ENCODE measurements around the gene MAPK8IP3. TPM values are rescaled to one million over a fixed set of nuclear protein-coding genes. Genes with fewer than 3 reads are reported as not detected.

The MAPK8IP3 gene
- total RNA-seq, 1 donor from 2014 or later, result 94.1 TPM

DNA sequence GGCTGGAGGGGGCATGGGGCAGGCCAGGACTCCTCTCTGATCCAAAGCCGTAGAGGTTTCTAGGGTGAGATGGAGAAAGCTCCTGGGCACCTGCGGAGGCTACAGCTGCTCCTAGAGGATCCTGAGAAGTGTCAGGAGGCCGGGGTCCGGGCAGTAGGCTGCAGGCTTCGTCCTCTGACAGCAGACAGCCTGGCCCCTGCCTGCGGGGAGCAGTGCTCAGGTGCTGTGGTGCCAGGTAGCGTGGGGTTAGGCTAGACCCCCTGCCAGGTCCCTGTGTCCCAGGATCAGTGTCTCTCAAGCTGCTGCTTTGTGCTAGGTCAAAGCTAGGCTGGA is 68.4 kb downstream of the MAPK8IP3 start:
- DNase-seq (ENCODE audit: low spot score), result no peak

DNA sequence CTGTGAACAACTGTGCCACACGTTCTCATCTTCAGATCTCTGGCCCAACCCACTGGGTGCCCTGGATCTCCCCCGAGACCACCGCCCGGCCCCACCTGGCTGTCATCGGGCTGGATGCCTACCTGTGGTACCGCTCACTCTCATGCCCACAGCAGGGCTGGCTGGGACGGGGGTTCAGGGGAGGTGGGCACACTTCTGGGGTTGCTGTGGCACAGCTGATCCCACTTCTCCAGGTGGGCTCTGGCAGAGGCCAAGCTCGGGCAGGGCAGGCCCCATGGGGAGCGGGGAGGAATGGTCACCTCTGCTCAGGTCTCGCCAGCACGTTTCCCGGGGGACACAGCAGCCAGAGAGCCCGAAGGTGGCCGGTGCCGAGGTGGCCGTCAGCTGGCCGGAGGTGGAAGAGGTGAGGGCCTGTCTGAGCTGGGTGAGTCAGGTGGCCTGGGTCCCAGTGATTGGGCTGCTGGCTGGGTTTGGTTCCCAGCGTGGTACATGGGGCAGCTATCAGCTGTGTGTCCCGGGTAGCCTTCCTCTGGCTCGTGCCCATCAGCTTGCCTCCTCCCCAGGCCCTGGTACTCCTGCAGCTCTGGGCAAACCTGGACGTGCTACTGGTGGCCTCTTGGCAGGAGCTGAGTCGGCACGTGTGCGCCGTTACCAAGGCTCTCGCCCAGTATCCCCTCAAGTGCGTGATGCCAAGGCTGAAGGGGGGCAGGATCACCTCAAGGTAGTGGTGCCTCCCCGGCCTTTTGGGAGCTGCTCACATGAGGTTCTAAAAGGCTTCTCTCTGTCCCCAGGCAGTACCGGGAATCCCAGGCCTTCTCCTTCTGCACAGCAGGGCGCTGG is 69.2 kb downstream of the MAPK8IP3 start:
- DNase-seq (ENCODE audit: low spot score), result no peak

DNA sequence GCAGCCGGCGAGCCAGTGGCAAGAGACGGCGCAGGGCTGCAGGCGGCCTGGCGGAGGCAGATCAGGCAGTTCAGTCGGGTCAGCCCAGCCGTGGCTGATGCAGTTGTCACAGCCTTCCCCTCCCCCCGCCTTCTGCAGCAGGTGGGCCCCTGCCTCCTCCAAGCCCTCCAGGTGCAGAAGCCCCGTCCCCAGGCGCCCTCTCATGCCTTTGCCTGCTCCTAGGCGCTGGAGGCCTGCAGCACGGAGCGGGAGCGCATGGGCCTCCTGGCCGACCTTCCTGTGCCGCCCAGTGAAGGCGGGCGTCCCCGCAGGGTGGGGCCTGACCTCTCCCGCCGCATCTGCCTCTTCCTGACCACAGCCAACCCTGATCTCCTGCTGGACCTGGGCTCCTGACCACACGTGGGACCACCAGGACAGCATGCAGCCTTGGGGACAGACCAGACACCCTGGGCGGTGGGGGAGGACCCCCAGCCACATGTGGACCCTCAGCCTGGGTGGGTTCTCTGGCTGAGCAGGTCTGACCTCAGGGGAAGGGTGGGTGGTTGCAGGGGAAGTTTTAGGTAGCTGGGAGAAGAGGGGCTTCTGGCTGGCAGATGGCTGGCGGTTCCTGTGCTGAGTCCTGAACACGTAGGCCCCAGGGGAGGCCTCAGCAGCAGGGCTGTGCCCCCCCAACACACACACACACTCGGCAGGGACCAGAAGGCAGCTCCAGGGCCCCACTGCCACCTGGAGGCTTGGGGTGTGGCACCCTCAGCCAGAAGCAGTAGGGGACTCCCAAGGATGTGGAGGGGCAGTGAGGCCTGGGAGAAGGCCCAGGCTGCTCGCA is 70.1 kb downstream of the MAPK8IP3 start:
- DNase-seq (ENCODE audit: low spot score), result no peak

DNA sequence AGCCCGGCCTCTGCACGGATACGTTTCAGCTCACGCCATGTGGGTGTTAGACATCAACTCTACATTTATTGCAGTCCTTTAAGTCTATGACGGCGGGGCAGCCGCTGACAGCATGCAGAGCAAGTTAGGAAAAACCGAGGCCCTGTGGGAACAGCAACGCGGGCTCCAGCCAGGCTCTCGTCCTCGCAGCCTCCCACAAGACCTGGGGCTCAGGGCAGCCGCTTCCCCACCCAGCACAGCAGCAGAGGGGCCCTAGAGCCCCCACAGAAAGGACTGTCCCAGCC is 70.6 kb downstream of the MAPK8IP3 start:
- no peak for DNase-seq (ENCODE audit: low spot score)

DNA sequence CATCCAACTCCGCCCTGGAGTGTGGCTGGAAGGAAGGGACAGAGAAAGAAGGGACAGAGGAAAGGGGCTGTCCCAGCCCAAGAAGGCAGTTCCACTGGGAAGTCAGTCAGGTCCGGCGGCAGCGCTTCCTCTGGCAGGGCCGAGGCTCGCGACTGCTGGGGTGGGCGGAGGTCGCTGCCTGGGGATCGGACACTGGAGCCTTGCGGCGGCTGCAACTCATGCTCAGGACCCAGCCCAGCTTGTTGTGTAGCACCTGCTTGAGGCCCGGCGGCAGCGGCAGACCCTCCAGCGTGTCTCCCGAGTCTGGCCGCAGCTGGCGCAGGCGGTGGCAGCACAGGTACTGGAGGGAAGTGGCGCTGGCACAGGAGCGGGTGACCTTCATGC is 71.0 kb downstream of the MAPK8IP3 start:
- DNase-seq (ENCODE audit: low spot score), result no peak

DNA sequence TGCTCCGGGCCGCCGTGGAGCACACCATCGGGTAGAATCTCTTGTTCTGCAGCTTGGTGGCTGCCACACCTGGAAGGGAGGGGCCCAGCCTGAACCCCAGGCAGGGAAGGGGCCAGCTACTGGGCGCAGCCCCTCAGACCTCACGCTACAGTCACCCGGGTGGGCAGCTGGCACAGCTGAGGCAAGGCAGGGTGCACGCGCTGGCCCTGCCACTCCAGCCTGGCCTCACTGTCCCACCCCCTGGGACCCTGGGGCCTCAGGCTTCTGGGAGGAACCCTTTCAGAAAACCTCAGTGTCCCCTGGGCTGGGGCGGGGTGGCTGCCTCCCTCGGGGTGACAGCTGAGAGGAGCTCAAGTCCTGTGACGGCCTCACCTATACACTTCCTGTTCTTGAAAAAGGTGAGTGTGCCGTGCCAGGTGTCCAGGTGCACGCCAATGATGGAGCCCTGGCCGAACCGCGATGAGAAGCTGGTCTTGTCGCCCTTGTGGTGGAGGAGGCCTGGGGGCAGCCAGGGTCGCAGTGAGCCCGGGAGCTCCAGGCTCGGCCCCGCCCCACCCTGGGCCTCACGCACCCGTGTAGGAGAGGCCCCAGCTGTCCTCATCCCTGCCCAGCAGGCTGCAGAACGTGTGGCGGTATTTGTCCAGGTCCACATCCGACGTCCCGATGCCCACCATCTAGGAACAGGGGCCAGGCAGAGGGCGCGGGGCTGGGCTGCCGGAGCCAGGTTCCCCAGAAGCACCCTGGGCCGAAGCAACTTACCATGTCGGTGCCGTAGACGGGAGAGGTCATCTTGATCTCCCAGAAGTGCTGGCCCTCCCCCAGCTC is 71.6 kb downstream of the MAPK8IP3 start:
- no peak for DNase-seq (ENCODE audit: low spot score)

DNA sequence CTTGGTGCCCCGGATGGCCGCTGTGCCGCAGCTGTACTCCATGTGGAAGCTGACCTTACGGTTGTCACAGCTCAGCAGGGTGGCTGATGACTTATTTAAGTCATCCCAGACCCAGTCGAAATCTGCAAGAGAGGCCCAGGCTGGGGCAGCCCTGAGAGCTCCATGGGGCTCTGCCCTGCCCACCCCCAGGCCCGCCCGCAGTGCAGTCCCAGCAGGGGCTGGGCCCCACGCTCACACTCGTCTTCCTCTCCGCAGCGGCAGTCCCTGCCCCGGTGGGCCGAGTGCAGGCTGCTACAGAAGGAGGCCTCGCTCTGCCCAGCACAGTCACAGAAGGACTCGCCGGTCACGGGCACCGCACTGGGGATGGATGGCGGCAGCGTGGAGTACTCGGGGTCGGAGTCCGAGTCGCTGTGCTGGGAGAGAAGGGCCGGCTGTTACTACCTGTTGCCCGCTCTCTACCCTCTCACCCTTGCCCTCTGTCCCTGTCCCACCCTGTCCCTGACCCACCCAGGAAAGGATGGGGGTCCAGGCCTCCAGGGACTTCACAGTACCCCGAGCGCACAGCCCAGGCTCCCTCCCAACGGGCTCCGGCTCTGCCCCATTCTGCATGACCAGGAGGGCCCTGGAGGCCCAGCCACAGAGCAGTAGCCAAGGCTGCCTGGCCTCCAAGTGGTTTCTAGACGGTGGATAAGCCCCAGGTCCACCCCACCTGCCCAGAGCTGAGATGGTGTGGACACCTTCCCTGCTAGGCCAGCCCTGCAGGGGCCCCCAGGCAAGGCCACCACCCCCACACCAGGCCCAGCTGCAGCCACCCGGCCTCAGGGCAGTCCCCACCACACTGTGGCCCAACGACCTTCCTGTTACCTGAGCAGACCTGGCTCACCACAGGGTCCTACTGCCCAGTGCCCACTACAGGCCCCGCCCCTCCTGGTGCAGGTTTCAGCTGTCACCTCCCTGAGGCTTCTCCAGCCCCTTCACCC is 72.5 kb downstream of the MAPK8IP3 start:
- no peak for DNase-seq (ENCODE audit: low spot score)

DNA sequence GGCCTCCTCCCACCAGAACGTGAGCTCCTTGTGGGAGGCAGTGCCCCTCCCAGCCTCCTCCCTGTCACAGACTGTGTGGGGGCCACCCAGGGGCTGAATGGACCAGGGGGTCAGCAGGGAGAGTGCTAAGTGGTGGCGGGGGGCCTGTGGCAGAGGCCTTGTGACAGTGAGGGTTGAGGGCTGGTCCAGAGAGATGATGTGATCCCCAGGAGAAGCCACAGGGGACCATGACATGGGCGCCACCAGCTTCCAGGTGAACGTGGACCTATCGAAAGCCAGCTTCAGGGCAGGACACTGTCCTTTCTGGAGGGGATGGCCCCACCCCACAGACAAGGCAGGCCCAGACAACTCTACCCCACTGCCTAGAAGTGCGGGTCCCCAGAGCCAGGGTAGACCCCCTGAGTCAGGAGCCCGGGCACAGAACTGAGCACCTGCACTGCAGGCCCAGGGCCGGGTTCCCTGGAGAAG is 73.3 kb downstream of the MAPK8IP3 start:
- DNase-seq (ENCODE audit: low spot score), result no peak

DNA sequence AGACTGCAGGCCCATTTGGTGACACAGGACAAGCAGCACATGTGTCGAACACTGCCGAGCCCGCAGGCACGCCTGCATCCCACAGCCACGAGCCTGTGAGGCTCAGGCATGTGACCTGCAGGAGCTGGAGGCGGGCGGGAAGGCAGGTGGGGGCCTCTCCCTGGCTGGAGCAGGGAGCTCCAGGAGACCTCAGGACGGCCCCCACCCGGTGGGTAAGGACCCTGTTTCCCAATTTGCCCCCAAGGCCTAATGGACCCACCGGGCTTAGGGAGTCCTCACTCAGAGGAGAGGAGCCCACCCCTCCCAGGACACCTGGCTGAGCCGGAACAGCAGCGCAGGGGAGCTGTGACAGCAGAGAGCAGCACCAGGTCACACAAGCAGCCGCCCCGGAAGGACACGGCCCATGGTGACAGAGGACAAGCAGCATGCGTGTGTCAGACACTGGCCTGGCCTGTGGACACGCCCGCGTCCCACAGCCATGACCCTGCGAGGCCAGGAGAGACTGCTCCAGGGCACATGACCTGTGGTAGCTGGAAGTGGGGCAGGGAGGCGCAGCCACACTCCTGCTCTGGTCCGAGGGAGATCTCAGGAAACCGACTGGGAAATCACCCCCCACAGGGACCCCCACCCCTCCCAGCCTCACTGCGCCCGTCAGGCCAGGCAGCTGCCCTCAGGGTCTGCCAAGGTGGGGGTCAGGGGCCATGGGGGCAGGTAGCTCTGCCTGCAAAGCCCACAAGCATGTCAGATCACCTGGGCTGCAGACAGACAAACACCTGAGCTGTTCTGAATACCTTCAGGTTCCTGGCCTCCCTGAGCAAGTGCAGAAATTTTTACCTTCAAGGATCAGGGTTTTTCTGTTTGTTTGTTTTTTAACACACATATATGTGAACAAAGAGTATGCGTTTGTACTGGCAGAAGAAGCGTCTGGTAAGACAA is 74.0 kb downstream of the MAPK8IP3 start:
- DNase-seq (ENCODE audit: low spot score), result no peak

DNA sequence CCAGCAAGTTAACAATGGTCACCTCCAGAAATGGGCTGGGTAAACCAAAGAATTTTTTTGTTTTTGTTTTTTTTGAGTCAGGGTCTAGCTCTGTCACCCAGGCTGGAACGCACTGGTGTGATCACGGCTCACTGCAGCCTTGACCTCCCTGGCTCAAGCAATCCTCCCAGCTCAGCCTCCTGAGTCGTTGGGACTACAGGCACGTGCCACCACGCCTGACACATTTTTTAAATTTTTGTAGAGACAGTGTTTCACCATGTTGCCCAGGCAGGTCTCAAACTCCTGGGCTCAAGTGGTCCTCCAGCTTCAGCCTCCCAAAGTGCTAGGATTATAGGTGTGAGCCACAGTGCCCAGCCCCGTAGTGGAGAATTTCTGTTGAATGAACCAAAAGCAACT is 74.7 kb downstream of the MAPK8IP3 start:
- DNase-seq (ENCODE audit: low spot score), result no peak

DNA sequence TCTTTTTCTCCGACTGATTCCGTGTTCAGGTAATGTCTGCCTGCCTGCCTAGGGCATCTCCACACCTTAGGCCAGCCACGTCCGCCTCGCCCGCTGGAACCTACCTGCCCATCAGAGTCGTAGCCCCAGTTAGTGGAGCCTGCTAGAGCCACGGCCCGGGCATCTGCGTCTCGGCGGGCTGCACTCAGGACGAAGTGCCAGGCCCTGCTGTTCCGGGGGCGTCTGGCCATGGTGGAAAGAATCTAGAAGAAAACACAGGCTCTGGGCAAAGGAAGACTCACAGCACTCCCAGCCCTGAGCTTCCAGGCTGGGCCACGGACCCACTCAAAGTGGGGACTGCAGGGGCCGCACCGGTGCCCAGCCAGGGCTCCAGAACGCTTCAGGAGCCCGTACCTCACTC is 75.3 kb downstream of the MAPK8IP3 start:
- no peak for DNase-seq (ENCODE audit: low spot score)

DNA sequence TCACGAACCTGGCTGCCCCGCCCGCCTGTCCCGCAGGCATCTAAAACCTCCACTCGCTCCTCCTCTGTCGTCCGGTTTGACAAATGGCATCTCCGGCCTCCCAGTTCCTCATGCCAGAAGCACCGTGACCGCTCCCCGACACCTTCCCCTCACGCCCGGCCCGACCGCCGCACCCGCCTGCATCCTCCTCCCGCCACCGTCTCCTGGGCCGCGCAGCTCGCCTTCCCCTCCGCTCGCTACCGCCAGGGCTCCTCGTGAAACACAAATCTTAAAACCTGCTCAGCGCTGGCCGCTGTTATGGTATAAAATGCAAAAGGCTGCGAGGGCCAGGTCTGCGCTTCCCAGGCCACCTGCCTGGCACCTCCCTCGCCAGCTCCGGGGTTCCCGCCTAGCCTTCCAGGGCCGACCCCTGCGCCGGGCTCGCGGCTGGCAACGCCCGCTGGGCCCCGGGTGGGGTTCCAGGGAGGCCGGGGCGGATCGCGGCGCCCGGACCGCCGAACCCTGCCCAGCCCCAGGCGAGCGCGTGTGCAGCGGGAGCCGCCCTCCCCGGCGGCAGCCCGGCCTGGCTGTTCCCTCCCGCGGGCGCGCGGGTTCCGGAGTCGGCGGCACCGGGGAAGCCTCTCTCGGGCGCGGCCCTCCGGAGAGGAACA is 75.9 kb downstream of the MAPK8IP3 start:
- no peak for DNase-seq (ENCODE audit: low spot score)

DNA sequence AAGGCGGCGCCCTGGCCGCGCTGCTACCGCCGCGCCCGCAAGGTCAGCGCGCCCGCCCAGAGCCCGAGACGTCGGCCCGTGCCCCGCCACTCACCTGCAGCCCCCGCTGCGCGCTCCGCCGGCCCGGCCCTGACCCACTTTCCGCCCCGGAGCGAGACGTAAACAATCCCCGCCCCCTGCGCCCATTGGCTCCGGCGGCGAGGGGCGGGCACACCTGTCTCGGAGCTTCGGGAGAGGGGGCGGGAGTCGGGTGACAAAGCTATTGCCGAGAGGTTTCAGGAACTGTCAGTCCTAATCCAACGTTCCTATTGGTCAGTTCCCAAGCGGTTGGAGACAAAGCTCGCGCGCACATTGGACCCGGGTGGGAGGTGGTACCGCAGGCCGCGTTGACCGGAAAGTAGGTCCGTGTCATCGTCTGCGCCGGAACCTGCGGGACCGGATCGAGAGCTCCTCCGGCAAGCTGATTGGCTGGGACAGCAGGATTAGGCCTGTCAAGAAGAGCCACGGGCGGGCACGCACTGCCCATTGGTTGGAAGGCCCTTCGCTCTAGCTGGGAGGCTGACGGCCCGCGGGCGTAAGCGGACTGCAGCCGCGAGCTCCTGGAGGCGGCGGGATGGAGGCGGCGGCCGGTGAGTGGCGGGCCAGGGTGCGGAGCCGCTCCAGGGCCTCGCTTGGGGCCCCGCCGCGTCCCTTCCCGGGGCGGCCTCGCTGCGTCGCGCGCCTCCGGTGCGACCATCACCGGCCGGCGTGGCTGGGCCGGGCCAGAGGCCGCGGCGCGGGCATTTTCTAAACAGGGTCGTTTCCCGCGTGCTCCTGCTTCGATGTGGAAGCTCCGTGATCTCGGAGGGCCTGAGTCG is 76.6 kb downstream of the MAPK8IP3 start, which contains the start of the genes NUBP2 and SPSB3:
TSS of gene NUBP2 (plus strand) at position 553 of the 857 bp plus-strand sequence. CDS start at position 614, 61 bp downstream.
TSS of gene SPSB3 (minus strand) at position 164 of the 857 bp plus-strand sequence. CDS start 1,088 bp downstream, outside the sequence.
- DNase-seq (ENCODE audit: low spot score), result peak; percentile 100

DNA sequence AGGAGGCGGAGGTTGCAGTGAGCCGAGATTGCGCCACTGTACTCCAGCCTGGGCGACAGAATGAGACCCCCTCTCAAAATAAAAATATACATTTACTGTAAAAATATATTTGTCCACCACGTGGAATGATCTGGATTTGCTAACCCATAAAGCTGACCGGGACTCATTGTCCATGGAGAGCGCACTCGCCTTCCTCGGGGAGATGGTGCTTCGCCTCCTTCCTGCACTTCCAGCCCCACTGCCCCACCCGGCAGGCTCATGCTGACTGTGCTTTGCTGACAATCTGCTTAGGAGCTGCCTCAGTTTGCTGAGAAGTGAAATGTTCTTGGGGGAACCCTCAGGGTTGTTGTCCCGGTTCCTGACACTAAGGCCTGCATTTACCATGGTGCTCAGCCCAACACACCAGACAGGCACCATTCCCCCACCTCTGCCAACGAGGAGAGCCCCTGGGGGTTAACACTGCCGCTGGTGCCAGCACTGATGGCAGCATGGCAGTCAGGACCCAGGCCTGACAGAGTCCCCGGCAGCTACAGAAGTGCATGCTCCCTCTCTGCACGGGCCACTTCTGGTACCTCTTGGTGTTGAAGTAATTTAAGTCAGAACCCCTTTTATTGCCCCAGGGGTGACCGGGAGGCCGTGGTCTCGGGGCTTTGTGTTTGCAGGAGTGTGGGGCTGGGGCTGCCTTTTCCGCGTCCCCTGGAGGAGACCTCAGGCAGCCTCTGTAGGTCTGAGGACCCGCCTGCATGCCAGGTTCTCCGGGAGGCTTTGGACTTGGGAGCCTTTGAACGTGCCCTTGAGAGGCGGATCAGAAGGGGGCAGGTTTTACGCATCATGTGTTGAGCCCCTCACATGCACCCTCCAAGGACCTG is 79.2 kb downstream of the MAPK8IP3 start:
- DNase-seq (ENCODE audit: low spot score), result no peak

DNA sequence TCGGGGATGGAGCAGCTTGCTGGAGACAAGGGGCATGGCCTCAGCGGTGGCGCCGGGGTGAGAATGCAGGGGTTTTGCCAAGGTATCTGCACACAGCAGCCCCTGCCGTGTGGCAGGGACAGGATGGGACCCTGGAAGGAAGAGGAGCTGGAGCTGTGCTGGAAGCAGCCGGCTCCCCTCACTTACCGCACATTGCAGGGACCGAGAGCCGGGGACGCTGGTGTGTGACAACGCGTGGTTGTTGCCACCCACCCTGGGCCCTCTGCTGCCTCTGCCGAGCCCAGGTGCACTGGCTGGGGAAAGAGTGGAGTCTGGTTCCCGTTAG is 79.8 kb downstream of the MAPK8IP3 start:
- no peak for DNase-seq (ENCODE audit: low spot score)

DNA sequence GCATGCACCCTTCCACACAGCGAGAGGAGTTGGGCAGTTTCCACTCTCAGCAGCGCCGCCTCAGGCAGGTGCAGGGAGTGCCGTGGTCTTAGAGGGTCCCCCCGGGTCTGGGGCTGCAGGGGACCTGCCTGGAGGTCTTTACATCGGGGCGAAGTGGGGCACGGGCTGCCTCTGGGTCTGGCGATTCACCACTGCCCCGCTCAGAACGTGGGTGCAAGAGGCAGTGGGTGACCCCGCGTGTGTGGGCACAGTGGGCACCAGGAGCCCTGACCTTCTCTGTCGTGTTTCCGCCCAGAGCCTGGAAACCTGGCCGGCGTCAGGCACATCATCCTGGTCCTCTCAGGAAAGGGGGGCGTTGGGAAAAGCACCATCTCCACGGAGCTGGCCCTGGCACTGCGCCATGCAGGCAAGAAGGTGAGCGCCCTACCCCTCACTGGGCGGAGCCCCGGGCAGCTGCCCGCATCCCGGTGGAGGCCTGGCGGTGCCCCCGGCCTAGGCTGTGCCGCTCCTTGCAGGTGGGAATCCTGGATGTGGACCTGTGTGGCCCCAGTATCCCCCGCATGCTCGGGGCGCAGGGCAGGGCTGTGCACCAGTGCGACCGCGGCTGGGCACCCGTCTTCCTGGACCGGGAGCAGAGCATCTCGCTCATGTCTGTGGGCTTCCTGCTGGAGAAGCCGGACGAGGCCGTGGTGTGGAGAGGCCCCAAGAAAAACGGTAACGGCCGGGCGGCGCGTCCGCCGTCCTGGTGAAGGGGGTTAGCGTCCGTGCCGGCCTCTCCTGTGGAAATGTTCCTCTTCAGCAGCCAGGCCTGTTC is 80.5 kb downstream of the MAPK8IP3 start:
- no peak for DNase-seq (ENCODE audit: low spot score)

DNA sequence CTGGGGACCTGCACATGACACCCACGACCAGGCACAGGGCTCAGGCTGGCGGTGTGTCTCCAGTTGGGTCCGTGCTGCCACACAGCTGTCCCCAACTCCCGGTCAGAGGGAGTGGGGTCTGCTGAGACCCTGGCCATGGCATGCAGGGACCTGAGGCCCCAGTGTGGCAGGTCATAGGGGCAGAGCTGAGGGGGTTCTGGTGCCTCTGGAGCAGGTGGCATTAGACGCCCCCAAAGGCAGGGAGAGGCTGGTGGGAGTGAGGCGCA is 81.0 kb downstream of the MAPK8IP3 start:
- DNase-seq (ENCODE audit: low spot score), result no peak
